Measurements from ENCODE around the gene FLNB.

The FLNB gene

DNA sequence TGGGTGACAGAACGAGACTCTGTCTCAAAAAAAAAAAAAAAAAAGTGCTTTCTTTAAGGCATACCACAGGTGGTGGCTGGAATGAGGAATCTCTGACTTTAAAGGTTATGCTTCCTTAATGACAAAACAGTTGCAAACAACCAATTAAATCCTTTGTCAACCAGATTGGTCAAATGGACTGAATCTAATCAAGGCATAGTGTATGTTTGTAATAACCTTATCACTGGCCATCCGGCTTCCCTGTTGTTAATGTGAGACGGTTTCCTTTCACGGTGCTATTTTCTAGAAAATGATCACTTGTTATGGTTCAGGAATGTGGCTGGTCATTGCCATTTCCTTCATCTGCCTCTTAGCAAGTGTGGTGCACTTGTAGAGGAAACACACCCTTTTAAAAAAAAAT lies 75.9 kb downstream of the FLNB start:
- Histone ChIP-seq H3K4me3 (ENCODE audit: low read length) (no peak overlapping the region), H3K9ac (ENCODE audit: low read length) (no peak overlapping the region), H3K27me3 (replicated peaks; ENCODE audit: insufficient read depth, low read length) (no peaks in the 10 kb centered on the region), H3K4me1 (ENCODE audit: low read length) (peaks cover 21% of the 10 kb centered on the region), H3K9me3 (replicated peaks; ENCODE audit: insufficient read depth, low read length) (no peaks in the 10 kb centered on the region), H3K79me2 (ENCODE audit: low read length) (no peaks in the 10 kb centered on the region), H3K4me2 (ENCODE audit: low read depth, low read length) (no peak overlapping the region), H4K20me1 (ENCODE audit: insufficient read depth, low read length) (peaks cover 5% of the 10 kb centered on the region; the same call in 1 of the 2 replicates), H3F3A (ENCODE audit: insufficient read depth, low read length) (peaks cover 12% of the 10 kb centered on the region), H3K9me2 (replicated peaks; ENCODE audit: insufficient read depth, low read length) (no peaks in the 10 kb centered on the region), H3K36me3 (replicated peaks; ENCODE audit: insufficient read depth, low read length) (no peaks in the 10 kb centered on the region), H3K27ac (ENCODE audit: low read length) (no peak overlapping the region), H2AFZ (ENCODE audit: low read length) (no peak overlapping the region)
- TF ChIP-seq EZH2phosphoT487 (IDR thresholded peaks at IDR 0.05; ENCODE audit: low read length) (no peak), EZH2 (optimal IDR thresholded peaks at IDR 0.05; ENCODE audit: low read depth, low read length) (no peak)
- TF ChIP-seq, protein P1, sequence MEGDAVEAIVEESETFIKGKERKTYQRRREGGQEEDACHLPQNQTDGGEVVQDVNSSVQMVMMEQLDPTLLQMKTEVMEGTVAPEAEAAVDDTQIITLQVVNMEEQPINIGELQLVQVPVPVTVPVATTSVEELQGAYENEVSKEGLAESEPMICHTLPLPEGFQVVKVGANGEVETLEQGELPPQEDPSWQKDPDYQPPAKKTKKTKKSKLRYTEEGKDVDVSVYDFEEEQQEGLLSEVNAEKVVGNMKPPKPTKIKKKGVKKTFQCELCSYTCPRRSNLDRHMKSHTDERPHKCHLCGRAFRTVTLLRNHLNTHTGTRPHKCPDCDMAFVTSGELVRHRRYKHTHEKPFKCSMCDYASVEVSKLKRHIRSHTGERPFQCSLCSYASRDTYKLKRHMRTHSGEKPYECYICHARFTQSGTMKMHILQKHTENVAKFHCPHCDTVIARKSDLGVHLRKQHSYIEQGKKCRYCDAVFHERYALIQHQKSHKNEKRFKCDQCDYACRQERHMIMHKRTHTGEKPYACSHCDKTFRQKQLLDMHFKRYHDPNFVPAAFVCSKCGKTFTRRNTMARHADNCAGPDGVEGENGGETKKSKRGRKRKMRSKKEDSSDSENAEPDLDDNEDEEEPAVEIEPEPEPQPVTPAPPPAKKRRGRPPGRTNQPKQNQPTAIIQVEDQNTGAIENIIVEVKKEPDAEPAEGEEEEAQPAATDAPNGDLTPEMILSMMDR (IDR thresholded peaks at IDR 0.05; ENCODE audit: low read length): no peak
- DNase-seq: no peak

DNA sequence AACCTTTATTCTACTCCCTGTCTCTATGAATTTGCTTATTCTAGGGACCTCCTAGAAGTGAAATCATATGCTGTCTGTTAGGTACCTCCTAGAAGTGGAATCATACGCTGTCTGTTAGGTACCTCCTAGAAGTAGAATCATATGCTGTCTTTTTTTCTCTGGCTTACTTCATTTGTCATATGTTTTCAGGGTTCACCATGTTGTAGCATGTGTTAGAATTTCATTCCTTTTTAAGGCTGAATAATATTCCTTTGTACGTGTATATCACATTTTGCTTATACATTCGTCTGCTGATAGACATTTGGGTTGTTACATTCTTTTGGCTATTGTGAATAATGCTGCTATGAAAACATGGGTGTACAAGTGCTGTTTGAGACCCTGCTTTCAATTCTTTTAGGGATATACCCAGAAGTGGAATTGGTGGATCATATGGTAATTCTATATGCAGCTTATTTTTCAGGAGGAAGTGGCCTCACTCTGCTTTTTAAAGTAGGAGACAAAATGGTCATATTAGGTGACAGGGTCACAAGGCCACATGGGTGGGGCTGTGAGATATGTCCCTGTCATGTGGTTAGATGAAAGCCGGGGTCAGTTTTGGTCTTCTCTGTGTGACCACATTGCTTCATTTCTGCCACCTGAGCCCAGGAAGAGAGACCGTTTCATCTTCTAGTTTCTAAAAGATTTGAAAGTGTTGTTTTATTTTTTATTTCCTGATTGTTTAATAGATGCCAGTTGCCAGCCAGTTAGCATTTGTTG lies 76.7 kb downstream of the FLNB start:
- peaks cover 21% of the 10 kb centered on the region for H3K4me1 ChIP-seq (ENCODE audit: low read length)
- H3K27ac ChIP-seq (ENCODE audit: low read length): no peak overlapping the region
- peak; percentile 78 for DNase-seq
- H3K36me3 ChIP-seq (replicated peaks; ENCODE audit: insufficient read depth, low read length): no peaks in the 10 kb centered on the region
- H3K4me2 ChIP-seq (ENCODE audit: low read depth, low read length): peak overlapping the region; percentile 47
- H3K9ac ChIP-seq (ENCODE audit: low read length): no peak overlapping the region
- H3K27me3 ChIP-seq (replicated peaks; ENCODE audit: insufficient read depth, low read length): no peaks in the 10 kb centered on the region
- peaks cover 12% of the 10 kb centered on the region for H3F3A ChIP-seq (ENCODE audit: insufficient read depth, low read length)
- H3K9me3 ChIP-seq (replicated peaks; ENCODE audit: insufficient read depth, low read length): no peaks in the 10 kb centered on the region
- no peaks in the 10 kb centered on the region for H3K79me2 ChIP-seq (ENCODE audit: low read length)
- TF ChIP-seq EZH2 (optimal IDR thresholded peaks at IDR 0.05; ENCODE audit: low read depth, low read length): no peak
- TF ChIP-seq, protein P1 (IDR thresholded peaks at IDR 0.05; ENCODE audit: low read length): no peak
- TF ChIP-seq EZH2phosphoT487 (IDR thresholded peaks at IDR 0.05; ENCODE audit: low read length): no peak
- peaks cover 5% of the 10 kb centered on the region; the same call in 1 of the 2 replicates for H4K20me1 ChIP-seq (ENCODE audit: insufficient read depth, low read length)
- H2AFZ ChIP-seq (ENCODE audit: low read length): no peak overlapping the region
- H3K4me3 ChIP-seq (ENCODE audit: low read length): no peak overlapping the region
- no peaks in the 10 kb centered on the region for H3K9me2 ChIP-seq (replicated peaks; ENCODE audit: insufficient read depth, low read length)

- Histone ChIP-seq H3K4me1 (ENCODE audit: low read length) (peaks cover 21% of the 10 kb centered on the region), H3K4me3 (ENCODE audit: low read length) (no peak overlapping the region), H3K27ac (ENCODE audit: low read length) (no peak overlapping the region), H3K9me3 (replicated peaks; ENCODE audit: insufficient read depth, low read length) (no peaks in the 10 kb centered on the region), H3K9me2 (replicated peaks; ENCODE audit: insufficient read depth, low read length) (no peaks in the 10 kb centered on the region), H3K79me2 (ENCODE audit: low read length) (no peaks in the 10 kb centered on the region), H3K4me2 (ENCODE audit: low read depth, low read length) (peak overlapping the region; percentile 47), H2AFZ (ENCODE audit: low read length) (no peak overlapping the region), H3K9ac (ENCODE audit: low read length) (no peak overlapping the region), H4K20me1 (ENCODE audit: insufficient read depth, low read length) (peaks cover 5% of the 10 kb centered on the region; the same call in 1 of the 2 replicates), H3K27me3 (replicated peaks; ENCODE audit: insufficient read depth, low read length) (no peaks in the 10 kb centered on the region), H3F3A (ENCODE audit: insufficient read depth, low read length) (peaks cover 12% of the 10 kb centered on the region), H3K36me3 (replicated peaks; ENCODE audit: insufficient read depth, low read length) (no peaks in the 10 kb centered on the region)
- DNase-seq: peak; percentile 14
- TF ChIP-seq, protein P1 (IDR thresholded peaks at IDR 0.05; ENCODE audit: low read length): no peak
- no peak for TF ChIP-seq EZH2 (optimal IDR thresholded peaks at IDR 0.05; ENCODE audit: low read depth, low read length)
- TF ChIP-seq EZH2phosphoT487 (IDR thresholded peaks at IDR 0.05; ENCODE audit: low read length): no peak
Measured at GRCh38 chr3:58085616-58086015, 77.4 kb downstream of the FLNB start.
